Measurements from ENCODE around the gene FOCAD.

DNA sequence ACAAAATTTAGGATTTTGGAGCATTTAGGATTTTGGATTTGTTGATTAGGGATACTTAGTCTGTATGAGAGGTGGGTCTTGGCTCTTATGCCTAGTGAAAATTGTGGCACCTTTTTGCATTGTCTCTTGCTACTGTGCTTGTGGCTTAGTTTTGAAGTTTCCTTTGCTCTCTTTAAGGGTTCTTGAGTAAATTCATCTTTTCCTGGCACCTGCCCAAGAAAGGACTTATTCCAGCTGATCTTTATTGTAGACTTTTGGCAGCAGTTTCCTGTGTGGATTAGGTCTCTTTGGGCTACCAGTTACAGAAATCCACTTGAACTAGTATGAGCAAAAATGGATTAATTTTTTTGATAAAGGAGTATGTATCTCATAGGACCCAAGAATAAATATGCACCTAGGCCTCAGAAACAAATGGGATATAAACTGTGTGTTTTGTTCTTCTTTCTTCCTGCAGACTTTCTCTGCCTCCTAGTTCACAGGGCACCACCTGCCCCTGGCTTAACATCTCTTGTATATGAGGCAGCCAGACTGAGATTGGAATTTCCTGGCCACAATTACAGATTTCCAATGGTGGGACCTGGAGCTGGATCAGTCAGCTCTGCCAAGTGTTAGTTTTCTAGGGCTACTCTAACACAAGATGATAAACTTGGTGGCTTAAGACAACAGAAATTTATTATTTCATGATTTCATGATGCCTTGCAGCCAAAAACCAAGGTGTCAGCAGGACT lies 44.6 kb downstream of the FOCAD start:
- TF ChIP-seq, protein P1, sequence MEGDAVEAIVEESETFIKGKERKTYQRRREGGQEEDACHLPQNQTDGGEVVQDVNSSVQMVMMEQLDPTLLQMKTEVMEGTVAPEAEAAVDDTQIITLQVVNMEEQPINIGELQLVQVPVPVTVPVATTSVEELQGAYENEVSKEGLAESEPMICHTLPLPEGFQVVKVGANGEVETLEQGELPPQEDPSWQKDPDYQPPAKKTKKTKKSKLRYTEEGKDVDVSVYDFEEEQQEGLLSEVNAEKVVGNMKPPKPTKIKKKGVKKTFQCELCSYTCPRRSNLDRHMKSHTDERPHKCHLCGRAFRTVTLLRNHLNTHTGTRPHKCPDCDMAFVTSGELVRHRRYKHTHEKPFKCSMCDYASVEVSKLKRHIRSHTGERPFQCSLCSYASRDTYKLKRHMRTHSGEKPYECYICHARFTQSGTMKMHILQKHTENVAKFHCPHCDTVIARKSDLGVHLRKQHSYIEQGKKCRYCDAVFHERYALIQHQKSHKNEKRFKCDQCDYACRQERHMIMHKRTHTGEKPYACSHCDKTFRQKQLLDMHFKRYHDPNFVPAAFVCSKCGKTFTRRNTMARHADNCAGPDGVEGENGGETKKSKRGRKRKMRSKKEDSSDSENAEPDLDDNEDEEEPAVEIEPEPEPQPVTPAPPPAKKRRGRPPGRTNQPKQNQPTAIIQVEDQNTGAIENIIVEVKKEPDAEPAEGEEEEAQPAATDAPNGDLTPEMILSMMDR (IDR thresholded peaks at IDR 0.05): no peak
- no peak for TF ChIP-seq POLR2A (IDR thresholded peaks at IDR 0.05)
